CD4-positive, alpha-beta T cell treated with Interleukin-6 for 4 hours (primary cell): ENCODE data around the gene GPR35.

Experiments
- DNase-seq: peaks from one replicate; pipeline ENCODE4 v3.0.0-alpha.2; 2020; ENCODE audit warnings: mixed read lengths

Gene GPR35

GRCh38 chr2:240589375-240589774 is 35.9 kb upstream of the GPR35 start:
- DNase-seq = no peak

GRCh38 chr2:240589850-240590525 is 35.3 kb upstream of the GPR35 start:
- no peak for DNase-seq

- DNase-seq = no peak
Measured at GRCh38 chr2:240590681-240591111, 34.6 kb upstream of the GPR35 start.

- no peak for DNase-seq
Measured at GRCh38 chr2:240591226-240591625, 34.1 kb upstream of the GPR35 start.

- DNase-seq = no peak
Measured at GRCh38 chr2:240591784-240592183, 33.5 kb upstream of the GPR35 start.

GRCh38 chr2:240593026-240593702 is 32.1 kb upstream of the GPR35 start:
- DNase-seq = no peak

GRCh38 chr2:240593703-240594451 is 31.4 kb upstream of the GPR35 start:
- DNase-seq = no peak

- DNase-seq = no peak
Measured at GRCh38 chr2:240594511-240595380, 30.5 kb upstream of the GPR35 start.

GRCh38 chr2:240595381-240596079 is 29.8 kb upstream of the GPR35 start:
- peak; percentile 52 for DNase-seq

GRCh38 chr2:240596080-240596460 is 29.2 kb upstream of the GPR35 start:
- DNase-seq = no peak

GRCh38 chr2:240596491-240596931 is 28.8 kb upstream of the GPR35 start:
- DNase-seq = no peak

- no peak for DNase-seq
Measured at GRCh38 chr2:240597054-240597418, 28.2 kb upstream of the GPR35 start.

- DNase-seq = no peak
Measured at GRCh38 chr2:240597419-240598181, 27.7 kb upstream of the GPR35 start.

GRCh38 chr2:240598311-240598911 is 26.9 kb upstream of the GPR35 start:
- no peak for DNase-seq

GRCh38 chr2:240599141-240599583 is 26.1 kb upstream of the GPR35 start:
- DNase-seq = no peak

GRCh38 chr2:240600451-240600961 is 24.8 kb upstream of the GPR35 start:
- no peak for DNase-seq

GRCh38 chr2:240601061-240601830 is 24.0 kb upstream of the GPR35 start:
- no peak for DNase-seq

- DNase-seq = no peak
Measured at GRCh38 chr2:240601831-240602160, 23.5 kb upstream of the GPR35 start.

GRCh38 chr2:240602266-240603050 is 22.8 kb upstream of the GPR35 start:
- DNase-seq = no peak
